OCI-LY3 (cell line): ENCODE measurements around the gene SUSD4.

Experiments
- H2AFZ ChIP-seq: fragments of 200-600, 300-600 bp; shearing (Covaris generic); 2 replicates; pipeline ENCODE4 v1.6.0; 2014; ENCODE audit warnings: antibody characterized with exemption, low read depth, low read length
- H3K27ac ChIP-seq: fragments of 200-600, 300-600 bp; sonication (generic); 2 replicates; pipeline ENCODE4 v1.5.1; 2014; ENCODE audit warnings: mild to moderate bottlenecking, low read length, moderate library complexity, mixed read lengths
- H3K27me3 ChIP-seq: fragments of 200-600, 300-600 bp; sonication (generic); 2 replicates; pipeline ENCODE4 v1.6.1; 2014; ENCODE audit warnings: low read depth, low read length, mixed read lengths
- H3K36me3 ChIP-seq: fragments of 200-600, 300-600 bp; sonication (generic); replicated peaks from 2 replicates; pipeline ENCODE3; 2014; ENCODE audit warnings: low read depth, low read length, mixed read lengths
- H3K4me1 ChIP-seq: fragments of 300-600, 200-600 bp; sonication (generic); 2 replicates; pipeline ENCODE4 v1.6.1; 2014; ENCODE audit warnings: low read length, mixed read lengths
- H3K4me2 ChIP-seq: fragments of 200-600, 300-600 bp; sonication (generic); 2 replicates; pipeline ENCODE4 v1.6.1; 2014; ENCODE audit warnings: low read length, mixed read lengths
- H3K4me3 ChIP-seq: fragments of 300-600, 200-600 bp; sonication (generic); 2 replicates; pipeline ENCODE4 v1.5.1; 2014; ENCODE audit warnings: antibody characterized with exemption, mild to moderate bottlenecking, low read length, moderate library complexity
- H3K79me2 ChIP-seq: fragments of 300-600, 200-600 bp; shearing (Covaris generic); 2 replicates; pipeline ENCODE4 v1.6.1; 2014; ENCODE audit warnings: mild to moderate bottlenecking, low read length, mixed read lengths
- H3K9ac ChIP-seq: fragments of 300-600, 200-600 bp; shearing (Covaris generic); 2 replicates; pipeline ENCODE4 v1.6.0; 2014; ENCODE audit warnings: mild to moderate bottlenecking, low read length, moderate library complexity
- H3K9me3 ChIP-seq: fragments of 200-600, 300-600 bp; shearing (Covaris generic); 2 replicates; pipeline ENCODE4 v1.6.1; 2014; ENCODE audit warnings: low read length, mixed read lengths; ENCODE audit not compliant: insufficient read depth
- H4K20me1 ChIP-seq: fragments of 200-600, 300-600 bp; sonication (generic); 2 replicates; pipeline ENCODE4 v1.6.1; 2016; ENCODE audit warnings: low read length, mixed read lengths; ENCODE audit not compliant: insufficient read depth
- CTCF ChIP-seq: fragments of 200-600, 300-600 bp; sonication (generic); IDR thresholded peaks from 2 replicates; pipeline ENCODE4 v1.5.1; 2014; ENCODE audit warnings: antibody characterized with exemption, low read length, low read depth
- EZH2phosphoT487 ChIP-seq: fragments of 200-600 bp; shearing (Covaris generic); IDR thresholded peaks from 2 replicates; pipeline ENCODE4 v1.6.1; 2018; ENCODE audit warnings: antibody characterized with exemption, mixed run types, low read depth

The SUSD4 gene

GRCh38 chr1:223208164-223209076, 155.6 kb downstream of the SUSD4 start:
- TF ChIP-seq CTCF (no peak), EZH2phosphoT487 (no peak)
- Histone ChIP-seq H3K27ac (no peak overlapping the region), H3K4me3 (no peak overlapping the region), H3K27me3 (peaks cover 39% of the 10 kb centered on the region), H3K79me2 (no peaks in the 10 kb centered on the region), H3K4me2 (no peak overlapping the region), H3K36me3 (no peaks in the 10 kb centered on the region), H3K9ac (no peak overlapping the region), H2AFZ (no peak overlapping the region), H3K4me1 (no peaks in the 10 kb centered on the region), H3K9me3 (no peaks in the 10 kb centered on the region), H4K20me1 (no peaks in the 10 kb centered on the region)

- Histone ChIP-seq H3K9ac (no peak overlapping the region), H3K4me2 (no peak overlapping the region), H3K36me3 (no peaks in the 10 kb centered on the region), H3K4me1 (no peaks in the 10 kb centered on the region), H3K4me3 (no peak overlapping the region), H3K27me3 (peaks cover 36% of the 10 kb centered on the region), H3K79me2 (no peaks in the 10 kb centered on the region), H4K20me1 (no peaks in the 10 kb centered on the region), H2AFZ (no peak overlapping the region), H3K9me3 (no peaks in the 10 kb centered on the region), H3K27ac (no peak overlapping the region)
- no peak for TF ChIP-seq CTCF
- TF ChIP-seq EZH2phosphoT487 = no peak
Observed at GRCh38 chr1:223207293-223208066, 156.5 kb downstream of the SUSD4 start.

- Histone ChIP-seq H4K20me1 (no peaks in the 10 kb centered on the region), H3K9me3 (no peaks in the 10 kb centered on the region), H3K4me2 (no peak overlapping the region), H3K27ac (no peak overlapping the region), H2AFZ (no peak overlapping the region), H3K9ac (no peak overlapping the region), H3K4me1 (no peaks in the 10 kb centered on the region), H3K27me3 (peaks cover 28% of the 10 kb centered on the region), H3K4me3 (no peak overlapping the region), H3K79me2 (no peaks in the 10 kb centered on the region), H3K36me3 (no peaks in the 10 kb centered on the region)
- TF ChIP-seq EZH2phosphoT487 (no peak), CTCF (no peak)
Observed at GRCh38 chr1:223204424-223204823, 159.6 kb downstream of the SUSD4 start.

- no peak overlapping the region for H3K27ac ChIP-seq
- no peaks in the 10 kb centered on the region for H3K9me3 ChIP-seq
- H4K20me1 ChIP-seq = no peaks in the 10 kb centered on the region
- H3K9ac ChIP-seq = no peak overlapping the region
- TF ChIP-seq EZH2phosphoT487 = no peak
- TF ChIP-seq CTCF = no peak
- H3K4me1 ChIP-seq = no peaks in the 10 kb centered on the region
- H3K27me3 ChIP-seq = peaks cover 21% of the 10 kb centered on the region
- H3K79me2 ChIP-seq = no peaks in the 10 kb centered on the region
- H3K36me3 ChIP-seq = no peaks in the 10 kb centered on the region
- no peak overlapping the region for H2AFZ ChIP-seq
- H3K4me2 ChIP-seq = no peak overlapping the region
- H3K4me3 ChIP-seq = no peak overlapping the region
Observed at GRCh38 chr1:223203694-223204093, 160.3 kb downstream of the SUSD4 start.
